ENCODE results near the gene PARP11. TPM values are rescaled to one million over a fixed set of nuclear protein-coding genes. Genes with fewer than 3 reads are reported as not detected.
A peak's percentile ranks its signal among the peaks of the same experiment; 100 is the strongest.

PARP11 gene, protein sequence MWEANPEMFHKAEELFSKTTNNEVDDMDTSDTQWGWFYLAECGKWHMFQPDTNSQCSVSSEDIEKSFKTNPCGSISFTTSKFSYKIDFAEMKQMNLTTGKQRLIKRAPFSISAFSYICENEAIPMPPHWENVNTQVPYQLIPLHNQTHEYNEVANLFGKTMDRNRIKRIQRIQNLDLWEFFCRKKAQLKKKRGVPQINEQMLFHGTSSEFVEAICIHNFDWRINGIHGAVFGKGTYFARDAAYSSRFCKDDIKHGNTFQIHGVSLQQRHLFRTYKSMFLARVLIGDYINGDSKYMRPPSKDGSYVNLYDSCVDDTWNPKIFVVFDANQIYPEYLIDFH
- total RNA-seq (2014; rRNA removed), result 2.6 and 3.8 TPM in 2 replicates
- polyA plus RNA-seq (2012), result 3.7 TPM

DNA sequence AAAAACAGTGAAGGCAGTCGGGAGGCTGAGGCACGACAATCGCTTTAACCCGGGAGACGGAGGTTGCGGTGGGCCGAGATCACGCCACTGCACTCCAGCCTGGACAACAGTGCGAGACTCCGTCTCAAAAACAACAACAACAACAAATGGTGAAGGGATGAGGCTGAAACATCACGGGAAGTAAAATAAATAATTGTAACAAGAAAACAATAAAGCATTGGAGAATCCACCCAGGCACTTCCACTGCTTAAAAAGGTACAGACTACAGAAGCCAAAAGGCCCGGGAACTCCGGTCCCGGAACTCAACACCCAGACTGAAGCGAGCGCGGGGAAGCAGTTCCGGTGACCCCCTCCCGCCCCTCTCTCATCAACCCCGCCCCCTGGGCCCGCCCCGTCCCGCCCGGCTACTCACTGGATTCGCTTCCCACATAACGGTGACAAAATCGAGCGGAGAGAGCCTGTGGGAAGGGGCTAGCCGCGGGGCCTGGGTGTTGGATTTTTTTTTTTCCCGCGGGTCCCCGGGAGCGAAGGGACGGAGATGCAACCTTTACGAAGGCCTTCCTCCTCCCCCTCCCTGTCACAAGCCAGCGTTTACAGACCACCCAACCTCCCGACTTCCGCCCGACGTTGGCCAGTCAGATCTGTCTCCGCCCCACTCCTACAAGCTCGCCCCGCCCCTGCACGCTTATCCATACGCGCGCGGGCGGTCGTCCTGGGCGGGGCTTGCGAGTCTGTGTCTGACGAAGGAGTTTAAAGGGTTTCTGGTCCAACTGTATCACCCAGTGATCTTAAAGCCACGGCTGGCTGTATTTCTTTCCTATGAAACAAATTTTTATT lies at the start of gene PARP11:
Gene PARP11, minus strand, starts transcription at position 600 of the 837 bp plus-strand sequence. Its CDS starts 170 bp downstream, at position 430.
- peak; percentile 92 for DNase-seq (ENCODE audit: low read depth)

DNA sequence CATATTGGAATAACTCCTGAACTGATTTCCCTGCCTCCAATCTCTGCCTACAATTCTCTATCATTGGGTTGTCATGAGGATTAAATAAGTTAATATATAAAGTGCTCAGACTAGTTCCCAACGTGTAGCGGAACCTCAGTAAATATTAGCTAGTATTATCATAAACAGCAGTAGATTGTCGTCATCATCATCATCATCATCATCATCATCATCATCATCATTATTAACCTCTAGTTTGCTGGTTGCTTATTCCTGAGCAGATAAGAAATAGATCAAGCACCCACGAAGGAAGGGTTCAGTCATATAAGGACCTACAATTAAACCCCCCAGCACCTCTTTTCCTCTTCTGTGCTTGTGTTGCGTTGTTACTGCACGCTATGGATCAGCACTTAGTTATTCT lies 48.8 kb upstream of the PARP11 start:
- no peak for DNase-seq (ENCODE audit: low read depth)

DNA sequence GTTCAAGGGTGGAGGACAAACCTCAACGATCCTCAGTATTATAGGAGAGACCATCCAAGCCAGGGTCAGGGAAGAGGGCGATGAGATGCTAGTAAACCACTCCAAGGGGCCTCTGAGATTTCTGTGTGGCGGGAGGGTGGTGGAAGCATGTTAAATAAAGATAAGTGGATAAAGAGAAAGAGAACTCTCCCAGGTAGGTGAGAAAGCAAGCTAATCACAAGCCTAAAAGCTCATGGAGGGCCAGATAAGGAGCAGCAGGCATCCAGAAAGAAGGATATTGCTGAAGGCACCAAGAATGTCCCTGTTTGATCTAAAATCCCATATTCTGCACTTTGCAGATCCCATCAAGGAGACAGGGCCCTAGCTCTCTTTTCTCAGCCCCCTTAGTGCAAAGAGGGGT lies 48.3 kb upstream of the PARP11 start:
- DNase-seq (ENCODE audit: low read depth), result no peak

DNA sequence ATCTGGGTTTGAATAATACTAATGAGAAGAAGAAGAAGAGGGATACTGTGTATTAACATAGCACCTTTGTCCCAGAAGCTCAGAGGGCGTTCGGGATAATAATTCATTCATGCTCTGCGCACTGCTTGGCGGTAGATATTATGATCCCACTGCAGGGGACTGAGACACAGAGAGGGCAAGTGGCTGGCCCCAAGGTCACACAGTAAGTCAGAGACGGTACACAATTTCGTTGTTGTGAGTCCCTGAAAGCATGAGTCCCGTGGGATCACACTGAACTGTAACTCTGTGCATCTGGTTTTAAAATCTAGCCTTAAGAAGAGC lies 47.9 kb upstream of the PARP11 start:
- DNase-seq (ENCODE audit: low read depth), result no peak

DNA sequence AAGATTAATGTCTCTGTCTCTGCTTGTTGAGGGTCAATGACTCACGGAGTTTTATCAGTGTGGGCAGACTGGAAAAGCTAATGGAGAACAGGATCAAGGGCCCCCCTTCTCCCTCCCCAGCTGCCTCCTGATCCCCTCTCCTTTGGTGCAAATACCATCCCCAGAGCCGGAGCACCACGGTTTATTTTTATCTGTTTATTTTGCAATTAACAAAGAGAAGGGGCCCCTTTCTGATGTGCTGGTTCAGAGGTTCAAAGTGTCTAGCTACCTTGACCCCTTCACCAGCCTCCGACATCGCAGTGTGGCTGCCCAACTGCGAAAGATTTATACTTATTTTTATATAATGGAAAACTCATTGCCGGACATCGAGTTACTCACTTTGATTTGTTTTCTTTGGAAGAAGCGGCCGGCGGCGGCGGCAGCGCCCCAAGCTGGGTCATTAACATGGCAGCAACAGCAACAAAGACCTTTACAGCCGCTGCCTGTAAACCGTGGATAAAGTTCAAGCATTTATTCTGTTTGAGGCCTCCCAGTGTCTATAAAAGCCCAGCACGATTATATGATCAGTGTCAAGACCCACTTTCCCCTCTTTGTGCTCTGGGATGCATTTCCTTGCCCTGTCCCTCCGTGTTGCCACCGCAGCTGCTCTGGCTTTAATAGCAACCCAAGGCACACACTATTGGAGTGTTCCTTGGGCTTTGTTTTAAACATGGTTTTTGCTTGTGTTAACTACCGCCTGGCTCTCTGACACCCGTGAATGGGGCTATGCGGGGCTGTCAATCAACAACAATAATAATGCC lies 47.4 kb upstream of the PARP11 start:
- no peak for DNase-seq (ENCODE audit: low read depth)

DNA sequence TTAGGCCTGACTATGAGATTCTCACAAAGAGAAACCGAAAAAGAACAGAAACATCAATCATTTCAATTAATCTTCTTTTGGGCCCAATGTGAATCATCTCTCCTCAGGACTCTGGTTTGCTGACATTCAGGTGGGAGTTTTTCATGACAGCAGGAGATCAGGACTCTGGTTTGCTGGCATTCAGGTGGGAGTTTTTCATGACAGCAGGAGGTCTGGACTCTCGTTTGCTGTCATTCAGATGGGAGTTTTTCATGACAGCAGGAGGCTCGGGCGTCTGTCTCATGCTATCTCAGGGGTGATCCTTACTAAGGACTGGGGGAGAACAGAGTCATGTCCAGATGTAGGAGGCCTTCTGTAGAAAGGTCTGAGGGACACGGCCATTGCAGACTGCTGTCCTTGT lies 40.1 kb upstream of the PARP11 start:
- no peak for DNase-seq (ENCODE audit: low read depth)

DNA sequence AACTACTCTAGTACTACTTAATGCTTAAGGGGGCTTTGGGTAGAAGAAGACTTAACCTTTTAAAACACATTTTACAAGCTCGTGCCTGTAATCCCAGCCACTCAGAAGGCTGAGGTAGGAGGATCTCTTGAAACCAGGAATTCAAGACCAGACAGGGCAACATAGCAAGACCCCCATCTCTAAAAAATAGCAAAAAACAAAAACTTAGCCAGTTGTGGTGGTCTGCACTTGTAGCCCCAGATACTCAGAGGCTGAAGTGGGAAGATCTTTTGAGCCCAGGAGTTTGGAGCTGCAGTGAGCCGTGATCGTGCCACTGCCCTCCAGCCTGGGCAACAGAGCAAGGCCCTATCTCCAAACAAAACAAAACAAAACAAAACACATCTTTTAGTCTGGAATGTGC lies 39.7 kb upstream of the PARP11 start:
- no peak for DNase-seq (ENCODE audit: low read depth)

DNA sequence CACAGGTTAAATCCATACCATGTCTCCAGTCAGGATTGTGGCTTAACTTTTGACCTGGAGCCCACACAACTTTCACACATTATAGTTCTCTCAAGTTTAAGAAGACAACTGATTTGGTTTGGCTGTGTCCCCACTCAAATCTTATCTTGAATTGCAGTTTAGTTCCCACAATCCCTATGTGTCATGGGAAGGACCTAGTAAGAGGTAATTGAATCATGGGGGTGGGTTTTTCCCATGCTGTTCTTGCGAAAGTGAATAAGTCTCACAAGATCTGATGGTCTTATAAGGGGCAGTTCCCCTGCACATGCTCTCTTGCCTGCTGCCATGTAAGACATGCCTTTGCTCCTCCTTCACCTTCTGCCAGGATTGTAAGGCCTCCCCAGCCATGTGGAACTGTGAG lies 38.2 kb upstream of the PARP11 start:
- DNase-seq (ENCODE audit: low read depth), result no peak

DNA sequence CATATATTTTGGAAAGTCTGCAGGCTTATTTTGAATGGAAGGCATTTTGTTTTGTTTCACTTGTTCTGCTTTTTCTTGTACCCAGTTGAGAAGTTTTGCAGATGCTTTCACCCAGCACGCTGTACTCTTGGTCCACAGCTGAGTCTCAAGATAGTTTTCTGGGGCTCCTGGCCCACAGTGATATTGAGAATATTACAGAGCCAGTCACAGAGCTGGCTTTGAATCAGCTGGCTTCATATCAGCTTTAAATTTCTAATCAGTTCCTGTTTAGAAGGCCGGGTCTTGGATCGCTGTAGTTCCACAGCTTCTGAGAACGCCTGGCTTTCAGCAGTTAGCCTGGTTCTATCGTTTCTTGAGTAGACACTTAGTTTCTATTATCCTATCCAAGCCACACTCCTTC lies 32.5 kb upstream of the PARP11 start:
- DNase-seq (ENCODE audit: low read depth), result no peak

DNA sequence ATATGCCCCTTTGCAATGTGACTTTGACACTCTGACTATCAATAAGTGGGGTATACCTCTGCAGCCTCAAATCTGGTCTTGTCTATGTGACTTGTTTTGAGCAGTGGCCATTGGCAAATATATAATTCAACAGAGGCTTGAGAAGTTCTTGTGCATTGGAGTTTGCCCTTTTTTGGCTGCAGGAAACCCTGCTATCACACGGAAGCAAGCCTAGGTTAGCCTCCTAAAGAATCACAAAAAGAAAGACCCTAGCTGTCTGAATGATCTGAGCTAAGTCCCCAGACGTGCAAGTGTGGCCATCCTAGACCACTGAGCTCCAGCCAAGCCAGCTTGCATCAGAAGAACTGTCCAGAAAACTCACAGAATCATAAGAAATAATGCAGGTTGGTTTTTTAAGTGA lies 31.8 kb upstream of the PARP11 start:
- DNase-seq (ENCODE audit: low read depth), result no peak

DNA sequence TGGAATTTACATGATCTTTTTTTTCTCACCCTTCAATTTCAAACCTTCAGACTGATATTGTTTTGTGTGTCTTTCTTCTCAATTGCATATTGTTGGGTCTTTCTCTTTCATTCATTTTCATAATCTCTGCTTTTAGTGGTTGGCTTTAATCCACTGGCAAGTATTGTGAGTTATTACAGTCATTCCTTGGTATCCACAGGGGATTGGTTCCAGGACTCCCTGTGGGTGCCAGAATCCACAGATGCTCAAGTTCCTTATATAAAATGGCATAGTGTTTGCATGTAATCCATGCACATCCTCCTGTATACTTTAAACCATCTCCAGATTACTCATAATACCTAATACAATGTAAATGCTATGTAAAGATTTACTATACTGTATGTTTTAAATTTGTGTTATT lies 29.7 kb upstream of the PARP11 start:
- no peak for DNase-seq (ENCODE audit: low read depth)

DNA sequence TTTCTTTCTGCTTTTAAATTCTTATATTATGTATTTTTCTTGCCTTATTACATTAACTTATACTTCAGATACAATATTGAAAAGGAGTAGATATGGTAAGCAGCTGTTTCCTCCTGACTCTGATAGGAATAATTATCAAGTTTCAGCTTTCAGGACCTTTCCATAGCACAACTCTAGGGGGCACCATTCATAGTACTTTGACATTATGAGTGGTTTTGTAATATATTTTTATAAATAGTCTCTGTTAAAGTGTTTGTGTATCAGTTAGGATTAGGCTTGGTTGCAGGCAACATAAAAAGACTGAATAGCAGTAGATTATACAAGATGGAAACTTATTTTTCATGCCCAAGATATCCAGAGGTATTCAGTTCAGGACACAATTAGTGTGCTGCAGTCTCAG lies 27.9 kb upstream of the PARP11 start:
- DNase-seq (ENCODE audit: low read depth), result no peak

DNA sequence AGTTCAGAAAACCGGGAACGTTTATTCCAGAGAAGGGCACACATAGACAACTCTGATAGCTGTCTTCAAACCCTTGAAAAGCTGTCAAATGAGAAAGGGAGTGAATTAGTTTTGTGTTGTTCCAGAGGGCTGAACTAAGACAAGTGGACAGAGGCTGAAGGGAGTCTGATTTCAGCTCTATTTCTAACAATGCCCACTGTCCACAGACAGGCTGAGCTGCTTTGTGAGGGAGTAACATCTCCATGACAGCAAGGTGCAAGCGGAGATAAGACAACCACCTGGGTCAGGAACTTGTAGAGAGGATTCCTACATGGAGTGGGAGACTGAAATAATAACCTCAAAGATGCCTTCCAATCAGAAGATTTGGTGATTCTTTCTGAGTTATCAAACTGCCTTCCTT lies 25.6 kb upstream of the PARP11 start:
- no peak for DNase-seq (ENCODE audit: low read depth)

DNA sequence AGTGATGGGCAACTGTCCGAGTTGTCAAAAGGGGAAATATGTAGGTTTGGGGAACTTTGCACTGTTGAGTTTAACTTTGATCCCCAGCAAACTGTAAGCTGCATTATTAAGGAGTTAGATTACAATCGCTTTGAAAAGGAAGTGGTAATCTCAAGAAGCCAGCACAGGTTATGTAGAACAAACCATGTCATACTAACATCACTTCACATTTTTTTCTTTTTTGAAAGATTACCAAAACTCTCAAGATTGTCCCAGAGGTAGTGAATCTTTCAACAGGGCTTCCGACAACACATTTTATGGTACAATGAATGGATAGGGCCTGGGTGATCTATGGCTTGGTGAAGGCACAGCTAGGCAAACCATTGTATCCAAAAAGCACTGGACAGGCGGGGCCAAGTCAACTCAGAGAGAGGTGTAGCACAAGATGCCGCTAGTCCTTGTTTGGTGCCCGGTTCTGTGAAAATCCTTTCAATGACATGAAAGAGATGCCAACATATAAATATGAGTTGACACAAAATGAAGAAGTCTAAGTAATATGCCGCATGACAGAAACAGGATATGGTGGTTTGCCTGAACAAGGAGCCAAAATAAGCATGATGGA lies 24.3 kb upstream of the PARP11 start:
- DNase-seq (ENCODE audit: low read depth), result no peak

DNA sequence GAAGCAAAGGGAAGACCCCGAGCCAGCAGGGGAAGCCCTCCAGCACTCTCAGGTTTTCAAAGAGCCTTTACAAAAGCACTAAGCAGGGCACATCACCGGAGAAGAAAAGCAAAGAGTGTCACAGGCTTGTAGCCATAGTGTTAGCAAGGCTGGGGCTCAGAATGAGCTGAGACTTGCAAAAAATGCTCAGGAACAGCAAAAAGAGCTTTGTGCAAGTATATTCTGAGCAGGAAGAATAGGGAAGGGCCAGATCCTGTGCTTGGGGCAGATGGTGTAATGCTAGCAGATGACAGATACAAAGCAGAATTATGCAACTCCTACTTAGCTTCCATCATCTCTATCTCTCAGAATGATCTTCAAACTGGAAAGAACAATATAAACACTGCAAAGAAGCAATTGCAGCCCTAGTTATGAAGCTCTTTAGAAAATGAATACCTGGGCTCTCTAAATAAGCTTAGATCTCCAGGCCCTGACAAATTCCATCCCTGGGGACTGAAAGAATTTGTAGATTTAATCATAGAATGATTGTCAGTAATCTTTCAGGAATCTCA lies 23.7 kb upstream of the PARP11 start:
- DNase-seq (ENCODE audit: low read depth), result no peak

DNA sequence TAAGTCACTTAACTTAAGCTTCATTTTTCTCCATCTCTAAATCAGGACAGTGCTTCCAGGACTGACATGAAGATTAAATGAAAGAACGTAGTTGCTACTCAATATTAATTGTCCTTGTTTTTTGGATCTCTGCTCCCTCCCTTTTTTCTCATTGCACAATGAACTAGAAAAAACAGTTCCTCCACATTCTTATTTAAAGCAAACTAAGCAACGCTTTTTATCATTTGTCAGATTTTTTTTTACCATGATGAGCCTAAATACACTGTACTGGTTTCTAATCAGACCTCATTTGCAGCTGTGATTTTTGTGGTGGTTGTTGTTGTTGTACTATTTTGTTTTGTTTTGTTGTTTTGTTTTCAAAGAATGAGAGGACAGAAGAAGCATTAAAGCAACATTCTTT lies 23.2 kb upstream of the PARP11 start:
- DNase-seq (ENCODE audit: low read depth), result no peak

DNA sequence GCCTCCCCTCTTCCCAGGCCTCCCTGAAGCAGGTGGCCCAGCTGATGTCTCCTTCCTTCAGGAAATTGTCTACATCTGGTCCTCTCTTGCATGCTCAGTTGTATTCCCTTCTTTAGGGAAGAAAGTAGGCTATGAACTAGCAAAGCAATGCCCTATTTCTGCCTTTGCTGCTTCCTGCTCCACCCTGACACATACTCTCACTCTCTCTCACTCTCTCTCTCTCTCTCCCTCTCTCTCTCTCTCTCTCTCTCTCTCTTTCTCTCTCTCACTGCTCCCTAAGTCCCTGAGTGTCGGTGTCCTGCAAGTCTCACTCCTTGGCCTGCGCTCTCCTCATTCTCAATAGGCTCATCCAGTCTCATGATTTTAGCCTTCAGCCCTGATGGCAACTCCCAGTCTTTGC lies 19.4 kb upstream of the PARP11 start:
- DNase-seq (ENCODE audit: low read depth), result no peak

DNA sequence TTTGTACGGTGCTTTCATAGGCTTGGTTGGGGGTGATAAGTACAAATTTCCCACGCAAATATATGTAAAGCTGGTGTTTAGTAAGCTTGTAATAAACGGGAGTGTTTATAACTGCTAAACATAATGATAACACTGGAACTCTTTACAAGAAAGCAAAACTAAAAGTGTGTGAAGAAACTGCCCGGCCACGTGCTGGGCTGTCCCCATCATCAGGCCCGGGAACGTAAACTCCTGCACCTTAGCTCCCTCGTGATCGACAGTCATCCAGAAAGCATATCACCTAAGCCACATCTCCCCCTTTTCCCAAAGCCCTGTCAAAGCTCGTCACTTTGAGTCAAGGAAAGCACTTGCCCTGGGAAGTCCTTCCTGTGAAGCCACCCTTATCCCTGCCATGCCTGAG lies 18.0 kb upstream of the PARP11 start:
- no peak for DNase-seq (ENCODE audit: low read depth)

DNA sequence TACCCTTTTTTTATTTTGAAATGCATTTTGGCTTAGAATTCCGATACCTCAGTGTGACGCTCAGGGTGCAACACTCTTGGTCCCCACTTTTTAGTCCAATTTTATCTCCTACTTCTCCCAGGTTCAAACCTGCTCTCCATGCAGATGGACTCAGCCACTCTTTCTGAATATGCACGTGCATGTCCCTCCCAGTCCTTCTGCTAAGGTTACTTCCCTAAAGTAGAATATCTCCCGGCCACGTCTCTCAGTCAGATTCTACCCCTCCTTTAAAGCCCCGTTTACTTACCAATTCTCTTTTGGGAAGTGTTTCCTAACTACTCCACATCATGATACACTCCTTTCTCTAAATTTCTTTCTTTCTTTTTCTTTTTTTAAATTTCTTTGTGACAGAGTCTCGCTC lies 15.5 kb upstream of the PARP11 start:
- DNase-seq (ENCODE audit: low read depth), result no peak

DNA sequence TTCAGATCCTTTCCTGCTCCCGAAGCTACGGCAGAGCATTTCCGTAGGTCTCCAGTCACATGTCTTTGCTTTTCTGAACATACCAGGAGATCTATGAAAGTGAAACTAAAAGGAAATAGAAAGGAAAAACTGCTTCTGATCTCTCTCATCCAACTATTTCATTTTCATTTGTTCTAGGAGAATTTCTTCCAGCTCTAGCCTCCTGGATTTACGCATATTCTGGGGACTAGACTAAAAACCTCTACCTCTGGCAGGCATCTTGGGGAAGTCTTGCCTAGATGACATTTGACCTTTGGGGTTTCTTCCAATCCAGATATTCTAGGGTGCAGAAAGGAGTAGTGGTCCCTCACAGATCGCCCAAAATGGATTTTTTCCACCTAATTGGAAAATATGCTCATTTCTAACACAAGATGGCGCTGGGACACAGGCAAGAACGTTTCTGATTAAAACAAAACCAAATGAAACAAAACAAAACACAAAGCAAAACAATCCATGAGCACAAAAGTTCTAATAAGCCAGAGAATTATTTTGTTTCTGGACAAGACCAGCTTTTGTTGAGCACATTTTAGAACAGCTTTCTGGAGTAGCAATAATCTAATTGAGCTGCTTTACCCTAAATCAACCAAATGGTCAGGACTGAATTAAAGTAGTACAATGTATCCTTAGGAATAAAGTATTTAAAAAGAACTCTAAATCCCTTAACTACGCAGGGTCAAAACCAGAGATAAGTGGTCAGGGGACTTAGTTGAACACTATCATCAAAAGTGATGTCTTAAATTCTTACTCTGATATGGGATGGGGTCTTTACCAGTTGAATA lies 12.3 kb upstream of the PARP11 start:
- peak; percentile 51 for DNase-seq (ENCODE audit: low read depth)

DNA sequence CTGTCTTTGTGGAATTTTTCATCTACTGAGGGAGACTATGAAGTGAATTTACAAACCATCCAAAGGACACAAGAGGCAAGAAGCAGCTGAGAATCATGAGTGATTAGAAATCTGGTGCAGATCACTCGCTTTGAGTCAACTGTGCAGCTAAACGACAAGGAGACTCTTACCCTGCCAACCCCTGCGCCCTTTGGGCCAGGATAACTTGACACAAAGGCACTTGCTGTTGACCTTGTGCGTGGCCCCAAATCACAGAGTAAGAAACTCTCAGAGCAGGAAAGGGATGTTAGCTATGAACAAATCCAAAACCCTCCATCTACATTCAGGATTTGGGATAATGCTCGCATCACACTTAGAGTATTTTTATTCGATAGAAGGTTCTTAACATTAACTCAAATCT lies 11.5 kb upstream of the PARP11 start:
- no peak for DNase-seq (ENCODE audit: low read depth)

Data from LHCN-M2 (cell line).